IMR-90 (cell line): ENCODE measurements around the gene EPC2. TPM values are rescaled to one million over a fixed set of nuclear protein-coding genes. Genes with fewer than 3 reads are reported as not detected.

ENCODE experiments used
- microRNA-seq, 2 experiments: library from miRNA; stranded (forward) in 1 of 2; unstranded in 1 of 2; fragments of 10-50 nt in 1 of 2; fragments of <30 nt in 1 of 2; gene quantifications in 1 of 2; microRNA quantifications in 1 of 2; one replicate each; pipeline versions ENCODE3 to v1.1.0; 2013 to 2020; ENCODE audit not compliant: insufficient read depth in 1 of 2, insufficient read length in 1 of 2, unreplicated experiment in 1 of 2
- polyA plus RNA-seq, 3 experiments: library from polyadenylated mRNA; depleted of rRNA; stranded (reverse); fragments of >200 nt; gene quantifications; 2 replicates each; pipeline ENCODE4 v1.2.3, GENCODE V29; 2012; ENCODE audit warnings: low replicate concordance in 1 of 3
- small RNA-seq, 5 experiments: library from RNA; depleted of rRNA; stranded (forward); fragments of <200 nt; gene quantifications; one replicate each; pipeline ENCODE3, GENCODE V24; 2012
- total RNA-seq: library from RNA; depleted of rRNA; stranded (reverse); fragments of >200 nt; gene quantifications from 2 replicates; pipeline ENCODE4 v1.2.3, GENCODE V29; 2012; rRNA removed

Gene EPC2
- total and polyA plus RNA-seq, 2 of the 4 experiments (the other 2 are of a cell fraction), result 10.6 to 22.6 TPM

Small RNAs within 50 kb of the gene (microRNA-seq; reads per million reads assigned to microRNA genes)
- gene RNU2-9P (ENCODE audit: insufficient read depth, insufficient read length) (not detected), gene RPS29P8 (ENCODE audit: insufficient read depth, insufficient read length) (not detected)

Small RNAs within 50 kb of the gene (small RNA-seq; reads per million reads assigned to genes)
- gene RNU2-9P, result 0 to 3.0 (median 0.08) reads per million in 5 experiments
- 0 to 1.2 (median 0) reads per million in 5 experiments for gene RPS29P8

Other genes with a start within 250 kb of the EPC2 start
- 0.18 and 0.28 TPM in 2 replicates for gene KIF5C, start 230.5 kb downstream of the EPC2 start, total RNA-seq
- gene KIF5C, start 230.5 kb downstream of the EPC2 start, polyA plus RNA-seq (2012; rRNA removed), result 0.10 and 0.13 TPM in 2 replicates